B cell (primary cell): ENCODE measurements around the gene SFTPD.

Source experiments
- CTCF ChIP-seq: fragments of 200-600 bp; IDR thresholded peaks from one replicate; pipeline ENCODE4 v1.8.0; 2022; ENCODE audit warnings: antibody characterized with exemption, mild to moderate bottlenecking
- EZH2 ChIP-seq: IDR thresholded peaks from 2 replicates; pipeline ENCODE4 v1.6.1; 2012; ENCODE audit warnings: borderline replicate concordance, low read depth, mild to moderate bottlenecking, moderate library complexity, low read length; ENCODE audit not compliant: insufficient read depth, poor library complexity, severe bottlenecking

- TF ChIP-seq CTCF: no peak
- no peak for TF ChIP-seq EZH2
These were observed 21.2 kb upstream of the SFTPD start for GRCh38 chr10:79970062-79970461.
